ENCODE results near the gene AGO3. TPM values are rescaled to one million over a fixed set of nuclear protein-coding genes. Genes with fewer than 3 reads are reported as not detected.

The AGO3 gene
- total and polyA plus RNA-seq, 2 experiments from 2014 or later = 10.7 to 30.3 TPM

GRCh38 chr1:36087233-36088123 lies 156.6 kb downstream of the AGO3 start:
- TF ChIP-seq, protein P1, sequence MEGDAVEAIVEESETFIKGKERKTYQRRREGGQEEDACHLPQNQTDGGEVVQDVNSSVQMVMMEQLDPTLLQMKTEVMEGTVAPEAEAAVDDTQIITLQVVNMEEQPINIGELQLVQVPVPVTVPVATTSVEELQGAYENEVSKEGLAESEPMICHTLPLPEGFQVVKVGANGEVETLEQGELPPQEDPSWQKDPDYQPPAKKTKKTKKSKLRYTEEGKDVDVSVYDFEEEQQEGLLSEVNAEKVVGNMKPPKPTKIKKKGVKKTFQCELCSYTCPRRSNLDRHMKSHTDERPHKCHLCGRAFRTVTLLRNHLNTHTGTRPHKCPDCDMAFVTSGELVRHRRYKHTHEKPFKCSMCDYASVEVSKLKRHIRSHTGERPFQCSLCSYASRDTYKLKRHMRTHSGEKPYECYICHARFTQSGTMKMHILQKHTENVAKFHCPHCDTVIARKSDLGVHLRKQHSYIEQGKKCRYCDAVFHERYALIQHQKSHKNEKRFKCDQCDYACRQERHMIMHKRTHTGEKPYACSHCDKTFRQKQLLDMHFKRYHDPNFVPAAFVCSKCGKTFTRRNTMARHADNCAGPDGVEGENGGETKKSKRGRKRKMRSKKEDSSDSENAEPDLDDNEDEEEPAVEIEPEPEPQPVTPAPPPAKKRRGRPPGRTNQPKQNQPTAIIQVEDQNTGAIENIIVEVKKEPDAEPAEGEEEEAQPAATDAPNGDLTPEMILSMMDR (IDR thresholded peaks at IDR 0.05; ENCODE audit: low read depth, low read length) = no peak
- H3K4me3 ChIP-seq = no peak overlapping the region
- H3K27ac ChIP-seq = no peak overlapping the region
- H3K27me3 ChIP-seq = no peaks in the 10 kb centered on the region
- peaks cover 10% of the 10 kb centered on the region for H3K36me3 ChIP-seq
- DNase-seq (ENCODE audit: low read depth in 1 of 2, low spot score in 1 of 2) = no peak
- peaks cover 7% of the 10 kb centered on the region for H3K4me1 ChIP-seq (ENCODE audit: low read depth)
- H3K9me3 ChIP-seq (ENCODE audit: low read depth) = no peaks in the 10 kb centered on the region

- TF ChIP-seq, protein P1 (IDR thresholded peaks at IDR 0.05; ENCODE audit: low read depth, low read length) = no peak
- Histone ChIP-seq H3K27ac (no peak overlapping the region), H3K4me1 (ENCODE audit: low read depth) (peaks cover 7% of the 10 kb centered on the region), H3K4me3 (peak overlapping the region; percentile 99), H3K36me3 (peaks cover 17% of the 10 kb centered on the region), H3K27me3 (no peaks in the 10 kb centered on the region), H3K9me3 (ENCODE audit: low read depth) (no peaks in the 10 kb centered on the region)
- no peak for DNase-seq (ENCODE audit: low read depth in 1 of 2, low spot score in 1 of 2)
These were observed 157.3 kb downstream of the AGO3 start for GRCh38 chr1:36088265-36088576.

DNA sequence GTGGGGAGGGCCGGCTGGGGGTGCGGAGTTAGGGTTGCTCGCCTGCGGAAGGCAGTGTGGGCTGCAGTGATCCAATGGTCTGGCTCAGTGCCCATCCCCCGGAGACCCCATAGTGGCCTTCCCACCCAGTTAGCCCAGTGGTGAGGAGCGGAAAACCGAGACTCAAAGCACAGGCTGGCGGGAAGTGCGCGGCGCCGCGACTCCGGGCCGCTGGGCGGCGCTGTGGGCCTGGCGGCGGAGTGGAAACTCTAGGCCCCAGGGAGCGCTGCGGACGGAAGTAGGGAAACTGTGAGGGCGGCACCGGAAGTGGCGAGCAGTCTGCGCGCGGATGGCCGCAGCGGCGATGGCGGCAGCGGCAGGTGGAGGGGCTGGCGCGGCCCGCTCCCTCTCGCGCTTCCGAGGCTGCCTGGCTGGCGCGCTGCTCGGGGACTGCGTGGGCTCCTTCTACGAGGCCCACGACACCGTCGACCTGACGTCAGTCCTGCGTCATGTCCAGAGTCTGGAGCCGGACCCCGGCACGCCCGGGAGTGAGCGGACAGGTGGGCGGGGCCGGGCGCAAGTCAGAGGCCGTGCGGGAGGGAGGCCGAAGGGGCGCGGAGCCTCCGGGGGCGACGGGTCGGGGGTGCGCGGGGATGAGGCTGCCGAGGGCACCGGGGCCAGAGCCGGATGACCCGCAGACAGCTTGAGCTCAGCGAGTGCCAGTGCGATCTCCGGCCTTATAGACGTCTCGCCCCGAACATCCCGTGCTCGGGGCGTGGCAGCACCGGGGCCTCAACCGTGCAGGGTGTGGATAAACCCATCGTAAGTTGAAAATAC lies 157.9 kb downstream of the AGO3 start, which contains the start of gene ADPRS:
Gene ADPRS (plus strand): TSS at position 316 of the 816 bp plus-strand sequence. CDS start 13 bp downstream, at position 329.
- H3K27ac ChIP-seq = peak within 1 kb of the TSS; percentile 50
- H3K4me1 ChIP-seq (ENCODE audit: low read depth) = peaks cover 7% of the 10 kb centered on the region
- no peaks in the 10 kb centered on the region for H3K27me3 ChIP-seq
- H3K36me3 ChIP-seq = peaks cover 23% of the 10 kb centered on the region
- H3K4me3 ChIP-seq = peak within 1 kb of the TSS; percentile 99
- TF ChIP-seq, protein P1 (IDR thresholded peaks at IDR 0.05; ENCODE audit: low read depth, low read length) = peak; percentile 98
- H3K9me3 ChIP-seq (ENCODE audit: low read depth) = no peaks in the 10 kb centered on the region
- peak; percentile 93 for DNase-seq (ENCODE audit: low read depth in 1 of 2, low spot score in 1 of 2)

- peak overlapping the region; percentile 50 for H3K27ac ChIP-seq
- peaks cover 30% of the 10 kb centered on the region for H3K36me3 ChIP-seq
- peak; percentile 37 to 69 for DNase-seq (ENCODE audit: low read depth in 1 of 2, low spot score in 1 of 2)
- H3K4me1 ChIP-seq (ENCODE audit: low read depth) = peaks cover 7% of the 10 kb centered on the region
- no peaks in the 10 kb centered on the region for H3K9me3 ChIP-seq (ENCODE audit: low read depth)
- TF ChIP-seq, protein P1 (IDR thresholded peaks at IDR 0.05; ENCODE audit: low read depth, low read length) = no peak
- peak overlapping the region; percentile 99 for H3K4me3 ChIP-seq
- H3K27me3 ChIP-seq = no peaks in the 10 kb centered on the region
These were observed 158.7 kb downstream of the AGO3 start for GRCh38 chr1:36089393-36090121.

DNA sequence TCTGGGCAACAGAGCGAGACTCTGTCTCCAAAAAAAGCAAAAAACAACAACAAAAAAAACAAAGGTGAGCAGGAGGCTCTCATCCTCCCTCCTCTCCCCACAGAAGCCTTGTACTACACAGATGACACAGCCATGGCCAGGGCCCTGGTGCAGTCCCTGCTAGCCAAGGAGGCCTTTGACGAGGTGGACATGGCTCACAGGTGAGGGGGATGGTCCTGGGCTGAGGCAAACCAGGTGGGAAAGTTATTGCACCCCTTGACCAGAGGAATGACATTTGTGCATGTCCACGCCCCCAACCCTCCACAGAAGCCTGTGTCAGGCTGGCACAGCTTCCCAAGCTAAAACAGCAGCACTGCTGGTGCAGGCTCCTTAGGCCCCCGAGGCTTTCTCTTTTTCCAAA lies 160.2 kb downstream of the AGO3 start:
- Histone ChIP-seq H3K4me3 (no peak overlapping the region), H3K4me1 (ENCODE audit: low read depth) (peaks cover 7% of the 10 kb centered on the region), H3K36me3 (peaks cover 40% of the 10 kb centered on the region), H3K9me3 (ENCODE audit: low read depth) (no peaks in the 10 kb centered on the region), H3K27ac (no peak overlapping the region), H3K27me3 (no peaks in the 10 kb centered on the region)
- TF ChIP-seq, protein P1 (IDR thresholded peaks at IDR 0.05; ENCODE audit: low read depth, low read length) = no peak
- DNase-seq (ENCODE audit: low read depth in 1 of 2, low spot score in 1 of 2) = no peak
